SK-N-SH (cell line): ENCODE data around the gene OR10A3.

ENCODE experiments used
- JUND ChIP-seq: IDR thresholded peaks from 2 replicates; pipeline ENCODE4 v1.4.0; 2012
- SIN3A ChIP-seq: IDR thresholded peaks from 2 replicates; pipeline ENCODE4 v1.6.1; 2012; ENCODE audit warnings: low read depth, mild to moderate bottlenecking, low read length, moderate library complexity, borderline replicate concordance
- TAF1 ChIP-seq: IDR thresholded peaks from 2 replicates; pipeline ENCODE4 v1.6.1; 2012; ENCODE audit warnings: low read depth, mild to moderate bottlenecking, low read length, moderate library complexity, borderline replicate concordance
- YY1 ChIP-seq: IDR thresholded peaks from 2 replicates; pipeline ENCODE4 v1.4.0; 2012; ENCODE audit warnings: low read depth, mild to moderate bottlenecking
- TF ChIP-seq, protein P1 (sequence below): IDR thresholded peaks from 2 replicates; pipeline ENCODE4 v1.4.0; 2012; ENCODE audit warnings: low read depth
- TF ChIP-seq, protein P2 (sequence below): fragments of 200-600 bp; sonication (generic); IDR thresholded peaks from 2 replicates; pipeline ENCODE4 v1.6.1; 2017; ENCODE audit warnings: antibody characterized with exemption, mild to moderate bottlenecking, moderate library complexity
- TF ChIP-seq, protein P3 (sequence below): IDR thresholded peaks from 2 replicates; pipeline ENCODE4 v1.4.0; 2012; ENCODE audit warnings: low read depth, borderline replicate concordance

DNA sequence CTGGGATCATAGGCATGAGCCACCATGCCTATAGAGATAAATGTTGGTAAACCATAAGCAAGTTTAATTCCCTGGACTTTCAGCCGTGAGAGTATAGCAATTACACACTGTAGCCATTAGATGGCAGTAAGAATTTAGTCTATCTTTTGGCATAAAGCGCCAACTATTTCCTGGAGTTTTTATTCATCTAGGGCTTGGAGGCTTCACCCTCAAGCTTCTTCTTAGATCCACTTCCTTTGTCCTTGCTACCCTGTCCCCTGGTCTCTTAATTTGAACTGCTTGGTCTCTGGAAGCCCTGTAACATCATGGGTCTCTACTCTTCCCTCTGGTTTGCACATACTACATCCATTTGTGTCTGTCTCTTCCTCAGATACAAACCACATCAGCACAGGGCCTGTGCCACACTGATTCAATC is 48.7 kb downstream of the OR10A3 start:
- TF ChIP-seq, protein P1, sequence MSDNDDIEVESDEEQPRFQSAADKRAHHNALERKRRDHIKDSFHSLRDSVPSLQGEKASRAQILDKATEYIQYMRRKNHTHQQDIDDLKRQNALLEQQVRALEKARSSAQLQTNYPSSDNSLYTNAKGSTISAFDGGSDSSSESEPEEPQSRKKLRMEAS, result no peak
- TF ChIP-seq, protein P2, sequence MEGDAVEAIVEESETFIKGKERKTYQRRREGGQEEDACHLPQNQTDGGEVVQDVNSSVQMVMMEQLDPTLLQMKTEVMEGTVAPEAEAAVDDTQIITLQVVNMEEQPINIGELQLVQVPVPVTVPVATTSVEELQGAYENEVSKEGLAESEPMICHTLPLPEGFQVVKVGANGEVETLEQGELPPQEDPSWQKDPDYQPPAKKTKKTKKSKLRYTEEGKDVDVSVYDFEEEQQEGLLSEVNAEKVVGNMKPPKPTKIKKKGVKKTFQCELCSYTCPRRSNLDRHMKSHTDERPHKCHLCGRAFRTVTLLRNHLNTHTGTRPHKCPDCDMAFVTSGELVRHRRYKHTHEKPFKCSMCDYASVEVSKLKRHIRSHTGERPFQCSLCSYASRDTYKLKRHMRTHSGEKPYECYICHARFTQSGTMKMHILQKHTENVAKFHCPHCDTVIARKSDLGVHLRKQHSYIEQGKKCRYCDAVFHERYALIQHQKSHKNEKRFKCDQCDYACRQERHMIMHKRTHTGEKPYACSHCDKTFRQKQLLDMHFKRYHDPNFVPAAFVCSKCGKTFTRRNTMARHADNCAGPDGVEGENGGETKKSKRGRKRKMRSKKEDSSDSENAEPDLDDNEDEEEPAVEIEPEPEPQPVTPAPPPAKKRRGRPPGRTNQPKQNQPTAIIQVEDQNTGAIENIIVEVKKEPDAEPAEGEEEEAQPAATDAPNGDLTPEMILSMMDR, result peak; percentile 80
- TF ChIP-seq SIN3A (no peak), JUND (no peak), TAF1 (no peak), YY1 (no peak)
- TF ChIP-seq, protein P3, sequence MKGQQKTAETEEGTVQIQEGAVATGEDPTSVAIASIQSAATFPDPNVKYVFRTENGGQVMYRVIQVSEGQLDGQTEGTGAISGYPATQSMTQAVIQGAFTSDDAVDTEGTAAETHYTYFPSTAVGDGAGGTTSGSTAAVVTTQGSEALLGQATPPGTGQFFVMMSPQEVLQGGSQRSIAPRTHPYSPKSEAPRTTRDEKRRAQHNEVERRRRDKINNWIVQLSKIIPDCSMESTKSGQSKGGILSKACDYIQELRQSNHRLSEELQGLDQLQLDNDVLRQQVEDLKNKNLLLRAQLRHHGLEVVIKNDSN, result no peak
